ENCODE results near the gene IGF2. TPM values are rescaled to one million over a fixed set of nuclear protein-coding genes. Genes with fewer than 3 reads are reported as not detected.

Gene IGF2
- total and polyA plus RNA-seq, 7 donors, result 5.9 to 471 (median 60.2) TPM

DNA sequence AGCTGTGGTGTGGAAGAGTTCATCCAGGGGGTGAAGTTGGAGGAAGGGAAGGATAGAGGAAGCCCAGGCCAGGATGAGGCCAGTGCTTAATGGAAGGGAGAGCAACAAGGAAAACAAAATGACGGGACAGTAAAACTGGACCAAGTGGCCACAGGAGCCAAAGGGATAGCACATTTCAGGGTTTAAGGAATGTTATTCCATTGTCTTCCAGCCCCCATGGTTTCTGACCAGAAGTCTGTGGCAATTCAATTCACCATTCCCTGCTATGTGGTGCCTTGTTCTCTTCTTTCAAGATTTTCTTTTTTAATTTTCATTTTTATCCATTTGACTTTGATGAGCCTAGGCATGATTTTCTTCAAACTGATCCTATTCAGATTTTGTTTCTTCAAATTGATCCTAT, 22.5 kb downstream of the IGF2 start:
- Histone ChIP-seq H3K9me3 (no peaks in the 10 kb centered on the region), H3K36me3 (ENCODE audit: insufficient read depth in 1 of 2, low read depth in 1 of 2) (no peaks in the 10 kb centered on the region), H3K4me3 (no peak overlapping the region), H3K4me1 (no peaks in the 10 kb centered on the region), H3K27ac (no peak overlapping the region), H3K27me3 (ENCODE audit: insufficient read depth in 3 of 3, low read length in 2 of 3) (peaks cover 0 to 11% (median 2%) of the 10 kb centered on the region in 3 donors)
- DNase-seq (no peak), ATAC-seq (no peak)
- WGBS, 3 donors, result 89 to 94% (median 92%) methylated on average over 1 of the region's 1 CpG
- TF ChIP-seq, protein P1, sequence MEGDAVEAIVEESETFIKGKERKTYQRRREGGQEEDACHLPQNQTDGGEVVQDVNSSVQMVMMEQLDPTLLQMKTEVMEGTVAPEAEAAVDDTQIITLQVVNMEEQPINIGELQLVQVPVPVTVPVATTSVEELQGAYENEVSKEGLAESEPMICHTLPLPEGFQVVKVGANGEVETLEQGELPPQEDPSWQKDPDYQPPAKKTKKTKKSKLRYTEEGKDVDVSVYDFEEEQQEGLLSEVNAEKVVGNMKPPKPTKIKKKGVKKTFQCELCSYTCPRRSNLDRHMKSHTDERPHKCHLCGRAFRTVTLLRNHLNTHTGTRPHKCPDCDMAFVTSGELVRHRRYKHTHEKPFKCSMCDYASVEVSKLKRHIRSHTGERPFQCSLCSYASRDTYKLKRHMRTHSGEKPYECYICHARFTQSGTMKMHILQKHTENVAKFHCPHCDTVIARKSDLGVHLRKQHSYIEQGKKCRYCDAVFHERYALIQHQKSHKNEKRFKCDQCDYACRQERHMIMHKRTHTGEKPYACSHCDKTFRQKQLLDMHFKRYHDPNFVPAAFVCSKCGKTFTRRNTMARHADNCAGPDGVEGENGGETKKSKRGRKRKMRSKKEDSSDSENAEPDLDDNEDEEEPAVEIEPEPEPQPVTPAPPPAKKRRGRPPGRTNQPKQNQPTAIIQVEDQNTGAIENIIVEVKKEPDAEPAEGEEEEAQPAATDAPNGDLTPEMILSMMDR (IDR thresholded peaks at IDR 0.05), result no peak
- intact Hi-C loops (cut with DNase I), result loop anchor here in 1 of 2 donors (5.0 kb wide), 1 partner anchor 49 kb away; no protein-coding TSS in a partner anchor

DNA sequence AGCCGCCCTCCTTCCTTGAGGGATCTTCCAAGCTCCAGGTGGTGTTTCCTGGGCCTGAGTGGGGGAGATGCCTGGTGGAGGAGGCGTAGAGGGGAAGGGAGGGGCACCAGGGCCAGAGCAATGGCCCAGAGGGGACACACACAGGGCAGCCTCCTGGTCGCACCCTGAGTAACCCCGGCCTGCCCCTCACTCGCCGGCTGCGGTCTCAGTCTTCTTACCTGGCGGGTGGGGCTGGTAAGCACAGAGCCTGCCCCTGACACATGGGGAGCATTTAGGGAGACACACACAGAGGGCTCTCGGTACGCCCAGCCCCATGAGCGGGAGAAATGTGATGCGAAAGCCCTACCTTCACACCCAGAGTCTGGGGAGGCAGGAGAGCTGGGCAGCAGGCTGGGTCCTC, 23.9 kb downstream of the IGF2 start:
- TF ChIP-seq, protein P1 (IDR thresholded peaks at IDR 0.05), result no peak
- DNase-seq, result peak in 1 of 2 donors; percentile 22
- Histone ChIP-seq H3K27me3 (ENCODE audit: insufficient read depth in 3 of 3, low read length in 2 of 3) (peaks cover 0 to 4% (median 2%) of the 10 kb centered on the region in 3 donors), H3K4me3 (no peak overlapping the region), H3K4me1 (no peaks in the 10 kb centered on the region), H3K36me3 (ENCODE audit: insufficient read depth in 1 of 2, low read depth in 1 of 2) (no peaks in the 10 kb centered on the region), H3K27ac (no peak overlapping the region), H3K9me3 (no peaks in the 10 kb centered on the region)
- intact Hi-C loops (cut with DNase I), result loop anchor here in 1 of 2 donors (5.0 kb wide), 1 partner anchor 48 kb away; no protein-coding TSS in a partner anchor
- WGBS, 3 donors, result 96 to 98% (median 97%) methylated on average over 11 to 12 of the region's 12 CpGs
- no peak for ATAC-seq

DNA sequence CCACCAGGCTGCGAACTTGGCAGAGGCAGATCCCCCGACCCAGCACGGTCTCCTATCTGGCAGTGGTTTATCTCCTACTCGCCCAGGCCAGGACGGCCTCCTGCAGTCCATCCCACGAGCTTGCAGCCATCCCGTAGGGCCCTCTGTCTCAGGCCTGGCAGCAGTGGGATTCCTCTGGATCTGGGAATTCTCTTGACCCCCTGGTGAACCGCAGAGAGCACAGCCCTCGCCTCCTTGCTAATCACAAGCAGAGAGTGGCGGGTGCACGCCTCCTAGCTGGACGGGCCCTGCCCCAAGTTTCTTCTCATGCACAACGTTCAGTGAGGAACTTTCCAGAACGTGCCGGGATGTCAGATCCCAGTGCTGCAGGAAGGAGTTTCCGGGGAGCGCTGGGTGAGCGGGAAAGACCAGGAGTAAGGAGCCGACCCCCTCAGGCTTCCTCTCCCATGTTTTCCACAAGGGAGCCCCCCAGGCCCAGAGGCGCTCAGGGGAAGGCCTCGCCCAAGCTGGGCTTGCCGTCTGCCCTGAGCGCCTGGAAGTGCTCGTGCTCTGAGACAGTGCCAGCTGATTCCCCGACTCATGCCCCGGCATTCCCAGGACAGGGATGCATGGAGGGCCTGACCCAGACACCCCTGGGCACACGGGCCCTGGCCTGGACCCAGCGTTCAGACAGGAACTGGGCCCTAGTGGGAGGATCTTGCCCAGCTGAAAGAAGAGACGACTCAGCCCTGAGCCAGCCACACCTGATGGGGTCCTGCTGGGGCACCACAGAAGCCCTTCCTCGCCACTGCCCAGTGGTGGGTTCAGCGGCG, 24.6 kb downstream of the IGF2 start:
- Histone ChIP-seq H3K36me3 (ENCODE audit: insufficient read depth in 1 of 2, low read depth in 1 of 2) (no peaks in the 10 kb centered on the region), H3K4me1 (peaks cover 3% of the 10 kb centered on the region), H3K27me3 (ENCODE audit: insufficient read depth in 3 of 3, low read length in 2 of 3) (peaks cover 0 to 2% (median 0%) of the 10 kb centered on the region in 3 donors), H3K9me3 (no peaks in the 10 kb centered on the region), H3K27ac (no peak overlapping the region), H3K4me3 (no peak overlapping the region)
- intact Hi-C loops (cut with DNase I), result loop anchor here in 1 of 2 donors (5.0 kb wide), 1 partner anchor 47 kb away; no protein-coding TSS in a partner anchor
- 89 to 90% (median 90%) methylated on average over 30 to 32 of the region's 32 CpGs for WGBS, 3 donors
- DNase-seq (peak in 1 of 2 donors; percentile 32), ATAC-seq (no peak)
- TF ChIP-seq, protein P1 (IDR thresholded peaks at IDR 0.05), result no peak

DNA sequence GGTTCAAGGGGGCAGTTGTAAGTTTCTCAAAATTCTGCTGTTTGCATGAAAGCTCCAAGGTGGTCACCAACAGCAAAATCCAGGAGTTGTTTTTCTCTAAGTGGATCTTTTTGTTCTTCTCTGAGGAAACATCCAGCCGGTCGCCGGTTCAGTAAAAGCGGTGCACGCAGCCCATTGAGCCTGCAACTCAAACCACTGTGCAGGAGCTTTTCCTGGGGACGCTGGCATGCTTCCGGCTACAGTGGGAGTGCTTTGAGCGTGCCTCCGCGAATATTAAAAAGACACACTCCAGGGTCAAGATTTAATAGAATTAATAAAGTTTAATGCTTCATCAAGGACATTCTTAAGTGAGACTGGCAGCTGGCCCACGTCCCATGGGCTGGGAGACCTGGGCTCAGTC, 25.4 kb downstream of the IGF2 start:
- Histone ChIP-seq H3K36me3 (ENCODE audit: insufficient read depth in 1 of 2, low read depth in 1 of 2) (no peaks in the 10 kb centered on the region), H3K4me3 (no peak overlapping the region), H3K9me3 (no peaks in the 10 kb centered on the region), H3K4me1 (peaks cover 5% of the 10 kb centered on the region), H3K27ac (no peak overlapping the region), H3K27me3 (ENCODE audit: insufficient read depth in 3 of 3, low read length in 2 of 3) (peaks cover 0 to 2% (median 0%) of the 10 kb centered on the region in 3 donors)
- intact Hi-C loops (cut with DNase I), result no loop called here
- ATAC-seq, result no peak
- WGBS, 3 donors, result 88 to 92% (median 92%) methylated on average over 11 of the region's 11 CpGs
- TF ChIP-seq, protein P1 (IDR thresholded peaks at IDR 0.05), result no peak
- peak in 1 of 2 donors; percentile 27 for DNase-seq
